CD4-positive, alpha-beta T cell treated with Interleukin-4 for 4 hours (primary cell): Measurements from ENCODE around the gene PLEKHO2.

Experiments
- DNase-seq: peaks from one replicate; pipeline ENCODE4 v3.0.0-alpha.2; 2020

PLEKHO2 gene

DNA sequence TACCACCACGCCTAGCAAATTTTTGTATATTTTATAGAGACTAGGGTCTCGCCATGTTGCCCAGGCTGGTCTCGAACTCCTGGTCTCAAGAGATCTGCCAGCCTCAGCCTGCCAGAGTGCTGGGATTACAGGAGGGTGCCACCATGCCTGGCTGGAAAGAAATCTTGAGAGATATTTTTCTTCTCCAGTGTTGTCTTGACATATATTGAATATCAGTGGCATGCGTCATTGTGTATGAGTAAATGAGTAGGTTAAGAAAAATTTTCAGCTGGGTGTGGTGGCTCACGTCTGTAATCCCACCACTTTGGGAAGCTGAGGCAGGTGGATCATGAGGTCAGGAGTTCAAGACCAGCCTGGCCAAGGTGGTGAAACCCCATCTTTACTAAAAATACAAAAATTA is 12.7 kb upstream of the PLEKHO2 start:
- DNase-seq, result no peak

DNA sequence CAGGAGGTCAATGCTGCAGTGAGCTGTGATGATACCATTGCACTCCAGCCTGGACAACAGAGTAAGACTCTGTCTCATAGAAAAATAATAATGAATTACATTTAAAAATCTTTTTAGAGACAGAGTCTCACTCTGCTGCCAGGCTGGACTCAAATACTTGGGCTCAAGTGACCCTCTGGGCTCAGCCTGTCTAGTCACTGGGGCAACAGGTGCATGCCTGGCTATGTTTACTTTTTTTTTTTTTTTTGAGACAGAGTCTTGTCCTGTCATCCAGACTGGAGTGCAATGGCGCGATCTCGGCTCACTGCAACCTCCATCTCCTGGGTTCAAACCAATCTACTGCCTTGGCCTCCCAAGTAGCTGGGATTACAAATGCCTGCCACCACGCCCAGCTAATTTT is 8.0 kb upstream of the PLEKHO2 start:
- no peak for DNase-seq

DNA sequence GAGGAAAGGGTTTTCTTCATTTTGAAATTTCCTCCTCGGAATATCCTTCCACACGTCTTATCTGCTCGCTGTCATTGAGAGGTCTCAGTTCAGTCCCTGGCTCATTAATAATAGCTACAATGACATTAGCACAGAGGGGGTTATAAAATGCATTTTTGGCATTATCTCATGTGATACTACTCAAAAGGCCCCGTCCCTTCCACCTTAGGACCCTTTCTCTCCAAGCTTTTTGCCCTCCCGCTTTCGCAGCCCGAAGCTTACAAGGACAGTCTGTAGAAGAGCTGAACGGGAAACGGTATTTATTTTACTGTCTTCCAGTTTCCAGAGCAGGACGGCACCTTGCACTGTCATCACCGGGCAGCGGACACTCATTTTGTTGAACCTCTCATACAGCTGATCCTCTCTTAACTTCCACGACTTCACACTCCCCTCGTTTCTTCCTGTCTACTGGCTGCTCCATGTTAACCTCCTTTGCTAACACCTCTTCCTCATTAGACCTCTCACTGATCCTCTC is 5.6 kb upstream of the PLEKHO2 start:
- DNase-seq, result no peak

DNA sequence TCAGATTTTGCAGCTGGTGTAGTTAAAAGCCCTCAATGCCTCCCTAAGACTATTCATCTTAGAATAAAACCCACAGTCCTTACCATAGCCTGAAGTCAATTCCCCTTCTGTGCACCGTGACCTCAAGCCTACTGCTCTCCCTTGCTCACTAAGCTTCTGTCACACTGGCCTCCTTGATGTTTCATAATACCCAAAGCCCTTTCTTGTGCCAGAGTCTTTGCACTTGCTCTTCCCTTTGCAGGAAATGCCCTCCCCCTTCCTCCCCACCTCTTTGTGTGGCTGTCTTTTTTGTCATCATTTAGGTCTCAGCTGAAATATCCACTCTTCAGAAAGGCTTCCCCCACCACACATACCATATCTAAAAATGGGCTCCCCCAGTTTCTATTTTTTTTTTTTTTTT is 4.2 kb upstream of the PLEKHO2 start:
- DNase-seq, result peak; percentile 74

DNA sequence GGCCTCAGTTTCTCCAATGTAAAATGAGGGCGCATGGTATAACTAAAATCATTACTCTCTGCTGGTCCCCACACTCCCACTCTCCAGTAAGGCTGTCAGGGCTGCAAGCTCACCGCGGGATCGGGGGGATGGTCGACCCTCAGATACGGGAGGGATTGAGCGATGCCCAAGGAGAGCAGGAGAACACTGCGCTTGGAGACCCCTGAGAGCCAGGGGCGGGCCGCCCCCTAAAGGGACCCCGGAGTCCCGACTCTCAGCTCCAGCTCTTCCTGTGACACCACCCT is 713 bp upstream of the PLEKHO2 start:
- DNase-seq, result no peak

DNA sequence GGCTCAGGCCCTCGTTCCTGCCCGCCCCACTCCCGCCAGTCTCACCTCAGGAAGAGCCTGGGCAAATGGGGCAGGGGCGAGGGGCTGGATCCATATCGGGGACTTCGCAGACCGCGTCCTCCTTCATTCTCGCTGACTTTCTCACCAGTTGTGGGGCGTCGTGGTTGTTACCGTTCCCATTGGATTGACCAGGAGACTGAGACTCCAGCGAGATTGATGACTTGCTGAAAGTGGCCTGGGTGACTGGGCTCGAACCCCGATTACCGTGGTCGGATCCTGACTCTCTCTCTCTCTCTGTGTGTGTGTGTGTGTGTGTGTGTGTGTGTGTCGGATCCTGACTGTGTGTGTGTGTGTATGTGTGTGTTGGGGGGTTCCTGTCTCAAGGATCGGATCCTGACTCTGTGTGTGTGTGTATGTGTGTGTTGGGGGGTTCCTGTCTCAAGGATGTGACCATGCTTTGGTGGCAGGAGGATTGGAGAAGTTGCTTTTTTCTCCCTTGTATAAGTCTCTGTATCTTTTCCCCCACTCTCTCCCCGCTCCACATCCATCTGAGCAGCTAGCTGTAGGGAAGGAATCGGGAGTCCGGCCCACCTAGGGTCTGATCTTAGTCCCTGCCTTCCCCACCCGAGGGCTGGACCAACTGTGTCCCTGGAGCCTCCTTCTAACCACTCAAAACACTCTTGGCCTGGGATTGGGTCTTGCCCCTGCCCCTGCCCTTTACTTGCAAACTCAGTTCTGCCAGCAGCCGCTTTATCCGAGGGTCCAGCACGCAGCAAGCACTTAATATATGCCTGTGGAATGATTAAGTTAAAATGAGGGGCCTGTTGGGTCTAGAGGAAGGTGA is 603 bp downstream of the PLEKHO2 start:
- no peak for DNase-seq

DNA sequence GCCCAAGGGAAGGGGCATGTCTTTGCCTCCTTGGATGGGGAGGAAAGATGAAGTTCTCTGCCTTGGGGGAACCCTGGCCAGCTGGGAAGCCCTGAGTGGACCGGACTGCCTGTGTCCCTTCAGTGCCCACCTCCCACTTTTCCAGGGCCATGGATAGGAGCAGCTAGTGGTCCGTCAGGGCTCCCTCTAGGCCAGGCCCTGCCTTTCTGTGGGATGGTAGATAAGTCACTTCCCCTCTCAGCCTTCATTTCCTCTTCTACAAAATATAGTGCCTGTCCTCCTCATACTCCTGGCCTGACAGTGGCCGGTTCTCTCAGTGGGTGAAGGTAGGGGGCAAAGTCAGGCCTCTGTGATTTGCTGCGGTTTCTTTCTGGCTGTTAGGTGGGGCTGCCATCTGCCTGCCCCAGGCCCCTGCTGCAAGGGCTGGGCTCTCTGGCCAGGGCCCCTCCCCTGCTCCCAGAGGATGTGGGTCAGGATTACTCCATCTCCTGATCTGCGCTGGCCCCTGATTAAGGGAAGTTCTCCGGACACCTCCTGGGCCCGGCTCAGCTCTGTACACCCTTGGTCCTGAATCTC is 1.4 kb downstream of the PLEKHO2 start:
- no peak for DNase-seq

DNA sequence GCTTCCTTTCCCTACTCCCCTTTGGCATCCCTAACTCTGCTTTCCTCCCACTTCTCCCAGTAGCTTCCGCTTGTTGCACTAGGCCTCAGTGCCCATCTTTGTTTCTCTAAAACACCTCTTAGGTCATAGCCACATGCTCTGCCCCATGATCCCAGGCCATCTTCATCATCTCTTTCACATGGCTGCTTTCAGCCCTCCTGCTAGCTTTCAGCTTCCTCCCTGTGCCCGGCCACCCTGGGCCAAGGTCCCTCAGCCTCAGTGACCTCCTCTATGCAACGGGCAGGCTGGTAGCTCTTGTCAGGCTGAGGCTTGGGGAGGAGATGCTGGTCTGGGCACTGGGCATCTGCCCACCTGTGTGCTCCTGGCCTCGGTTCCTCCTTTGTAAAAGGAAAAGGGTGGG is 2.3 kb downstream of the PLEKHO2 start:
- DNase-seq, result no peak

DNA sequence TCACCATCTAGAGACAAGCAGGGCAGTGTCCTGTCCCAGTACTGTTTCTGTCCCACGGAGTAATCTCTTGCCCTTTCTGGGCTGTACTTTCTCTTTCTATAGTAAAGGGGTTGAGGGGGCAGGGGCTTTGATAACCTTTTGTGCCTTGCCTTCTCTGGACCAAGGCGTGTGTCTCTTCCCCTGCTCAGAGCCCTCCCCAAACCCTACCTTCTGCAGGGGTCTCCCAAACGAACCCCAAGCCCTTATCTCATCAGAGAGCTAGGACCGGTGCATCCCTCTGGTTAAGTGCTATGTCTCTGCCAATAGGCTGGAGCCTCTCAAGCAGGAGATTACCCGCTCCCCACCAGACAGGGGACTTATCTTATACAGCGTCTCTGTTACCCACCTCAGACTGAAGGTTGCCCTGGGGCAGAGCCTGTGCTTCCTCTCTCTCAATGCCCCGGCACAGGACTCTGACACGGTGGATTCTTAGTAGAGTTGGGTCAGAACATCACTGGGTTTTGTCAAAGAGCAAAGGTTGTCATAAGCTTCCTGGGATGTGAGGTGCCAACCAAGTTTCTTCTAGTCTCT is 2.9 kb downstream of the PLEKHO2 start:
- DNase-seq, result no peak

DNA sequence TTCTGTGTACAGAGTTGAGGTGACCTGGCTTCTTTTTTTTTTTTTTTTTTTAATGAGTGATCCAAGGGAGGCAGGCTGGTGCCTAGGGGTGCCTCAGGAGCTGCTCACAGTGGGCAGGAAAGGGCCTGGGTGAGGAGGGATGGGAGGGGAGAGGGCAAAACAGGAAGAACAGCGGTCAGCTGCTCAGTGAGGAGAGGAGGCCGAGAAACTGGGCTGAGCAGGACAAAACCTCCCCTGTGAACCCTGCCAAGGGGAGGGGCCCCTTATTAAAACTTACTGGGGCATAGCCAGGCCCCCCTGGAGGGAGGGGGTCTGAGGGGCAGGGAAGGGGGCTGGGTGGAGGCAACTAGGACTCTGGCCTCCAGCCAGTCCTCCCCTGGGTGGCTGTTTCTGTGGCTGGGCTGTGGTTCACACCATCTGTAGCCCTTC is 3.5 kb downstream of the PLEKHO2 start:
- DNase-seq, result no peak

DNA sequence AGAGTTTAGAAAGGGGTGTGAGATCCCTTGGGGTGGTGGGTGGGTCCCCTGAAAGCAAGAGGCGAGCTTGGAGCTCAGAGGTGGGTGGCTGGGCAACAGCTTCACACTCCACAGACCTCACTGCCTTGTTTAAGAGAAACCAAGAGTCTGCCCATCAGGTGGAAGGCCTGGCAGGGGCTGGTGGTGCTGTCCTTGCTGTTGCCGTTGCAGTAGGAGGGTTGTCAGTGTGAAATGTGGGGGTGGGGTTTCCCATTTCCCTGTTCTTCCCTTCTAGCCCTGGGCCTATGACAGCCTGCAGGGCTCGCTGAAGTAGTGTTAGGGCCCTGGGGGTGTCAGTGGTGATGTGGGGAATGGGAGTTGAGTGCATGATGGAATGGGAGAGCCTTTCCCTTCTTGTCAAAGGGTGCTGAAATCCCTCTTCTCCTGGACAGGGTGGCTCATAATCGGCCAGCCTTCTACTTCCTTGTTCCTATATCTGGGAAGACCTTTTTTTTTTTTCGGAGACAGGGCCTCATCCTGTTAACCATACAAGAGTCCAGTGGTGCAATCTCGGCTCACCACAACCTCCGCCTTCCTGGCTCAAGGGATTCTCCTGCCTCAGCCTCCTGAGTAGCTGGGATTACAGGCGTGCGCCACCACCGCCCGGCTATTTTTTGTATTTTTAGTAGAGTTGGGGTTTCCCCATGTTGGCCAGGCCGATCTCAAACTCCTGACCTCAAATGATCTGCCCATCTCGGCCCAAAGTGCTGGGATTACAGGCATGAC is 4.3 kb downstream of the PLEKHO2 start:
- DNase-seq, result no peak

DNA sequence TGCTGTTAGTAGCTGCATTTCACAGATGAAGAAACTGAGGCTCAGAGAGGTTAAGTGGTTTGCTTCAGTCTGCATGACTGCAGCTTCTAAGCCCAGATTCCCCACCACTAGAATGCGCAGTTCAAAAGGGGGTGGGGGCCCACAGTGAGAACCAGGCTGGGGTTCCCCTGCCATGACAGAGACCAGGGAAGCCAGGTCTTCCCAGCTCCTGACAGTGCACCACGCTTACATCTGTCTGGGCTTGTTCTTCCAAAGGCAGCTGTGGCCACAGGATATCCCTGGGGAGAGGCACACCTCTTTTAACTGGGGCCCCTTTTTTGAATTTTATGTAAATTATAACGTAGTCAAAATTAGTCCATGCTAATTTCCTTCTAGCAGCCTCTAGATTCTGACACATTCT is 5.3 kb downstream of the PLEKHO2 start:
- DNase-seq, result no peak

DNA sequence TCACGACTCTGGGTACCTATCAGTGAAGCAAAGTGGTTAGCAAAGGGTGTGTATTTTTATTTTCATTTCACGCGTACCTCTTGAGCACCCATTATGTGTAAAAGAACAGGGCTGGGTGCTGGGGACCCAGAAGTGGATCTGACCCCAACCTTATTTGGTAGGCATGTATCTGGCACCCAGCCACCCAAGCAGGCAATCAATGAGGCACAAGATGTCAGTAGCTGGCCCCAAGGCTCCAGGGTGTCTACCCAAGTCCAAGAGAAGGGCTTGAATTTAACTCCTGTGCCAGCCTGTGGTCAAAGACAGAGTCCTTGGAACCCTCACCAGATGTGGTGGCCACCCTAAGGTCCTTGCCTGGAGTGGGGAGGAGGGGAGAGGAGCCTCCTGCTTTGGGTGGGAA is 5.7 kb downstream of the PLEKHO2 start:
- no peak for DNase-seq

DNA sequence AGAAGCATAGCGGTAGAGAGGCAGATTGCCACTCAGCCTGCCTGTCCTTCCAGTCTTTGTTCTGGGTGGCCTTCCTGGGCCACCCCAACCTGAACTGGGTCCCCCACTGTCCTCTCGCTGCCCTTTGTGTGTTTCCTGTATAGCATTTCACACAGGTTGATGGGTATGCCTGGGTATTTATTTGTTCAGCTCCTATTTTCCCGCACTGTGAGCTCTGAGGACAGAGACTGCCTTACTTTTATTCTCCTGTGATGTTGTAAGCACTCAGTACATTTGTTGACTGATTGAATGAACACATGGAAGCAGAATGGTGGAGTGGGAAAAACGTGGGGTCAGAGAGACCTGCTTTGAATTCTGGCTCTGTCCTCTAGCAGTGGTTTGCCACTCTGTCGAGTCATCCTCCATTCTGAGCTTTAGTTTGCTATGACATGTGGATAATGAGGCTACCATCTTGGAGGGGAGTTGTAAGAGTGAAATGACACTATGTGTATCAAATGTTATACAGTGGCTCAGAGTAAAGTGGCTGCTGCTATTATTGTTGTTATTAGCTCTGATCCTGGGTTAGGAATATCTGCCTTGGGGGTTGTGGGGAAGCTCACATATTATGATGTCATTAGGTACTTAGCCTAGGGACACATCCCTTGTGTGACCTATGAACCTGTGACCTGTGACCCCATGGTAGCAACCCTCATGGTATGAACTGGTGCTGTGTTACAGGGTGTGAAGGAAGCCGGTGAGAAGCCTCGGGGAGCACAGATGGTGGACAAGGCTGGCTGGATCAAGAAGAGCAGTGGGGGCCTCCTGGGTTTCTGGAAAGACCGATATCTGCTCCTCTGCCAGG is 6.4 kb downstream of the PLEKHO2 start:
- DNase-seq, result no peak

DNA sequence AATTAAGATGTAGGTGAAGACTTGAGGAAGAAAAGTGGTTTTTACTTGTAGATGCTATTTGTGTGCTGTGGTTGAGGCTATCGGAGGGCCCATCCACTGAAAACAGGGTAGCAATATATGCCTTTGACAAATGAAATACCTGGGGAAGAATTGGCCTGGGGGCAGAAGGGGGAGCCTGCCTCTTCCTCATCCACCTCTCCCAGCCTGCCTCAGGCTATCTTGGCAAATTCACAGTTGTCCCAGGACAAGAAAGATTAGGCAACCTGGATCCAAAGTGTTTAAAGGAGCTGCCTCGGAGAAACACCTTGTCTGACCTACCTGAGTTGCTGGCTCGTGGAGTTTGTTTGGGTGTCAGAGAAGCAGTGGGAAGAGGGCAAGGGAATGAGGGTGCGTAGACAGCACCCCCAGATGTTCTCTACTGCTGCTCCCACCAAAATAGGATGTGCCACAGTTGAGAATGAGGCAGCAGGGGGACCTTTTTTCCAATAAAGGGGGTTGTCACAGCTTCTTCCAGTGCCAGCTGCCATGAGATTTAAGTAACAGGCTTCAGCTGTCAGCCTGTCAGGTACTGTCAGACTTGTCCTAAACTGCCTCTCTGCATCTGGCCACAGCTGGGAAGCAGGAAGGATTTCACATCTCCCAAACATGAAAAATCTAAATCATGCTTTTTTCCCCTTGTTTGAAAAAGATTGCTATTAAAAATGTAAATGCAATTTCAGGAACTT is 9.2 kb downstream of the PLEKHO2 start:
- no peak for DNase-seq

DNA sequence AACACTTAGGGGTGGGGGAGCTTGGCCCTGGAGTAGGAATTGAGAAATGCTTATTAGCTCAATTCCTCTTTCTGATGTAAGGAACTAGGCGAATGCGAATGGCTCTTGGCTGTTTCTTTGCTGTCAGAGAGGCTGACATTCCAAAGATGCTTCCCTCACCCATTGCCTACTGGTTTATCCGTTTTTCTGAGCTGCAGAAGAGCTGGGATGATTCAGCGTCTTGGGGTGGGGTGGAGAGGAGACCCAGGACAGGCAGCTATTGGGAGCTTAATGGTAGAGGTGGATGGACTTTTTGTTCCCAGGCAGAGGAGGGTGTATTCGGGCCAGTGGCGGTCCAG is 9.8 kb downstream of the PLEKHO2 start:
- no peak for DNase-seq

DNA sequence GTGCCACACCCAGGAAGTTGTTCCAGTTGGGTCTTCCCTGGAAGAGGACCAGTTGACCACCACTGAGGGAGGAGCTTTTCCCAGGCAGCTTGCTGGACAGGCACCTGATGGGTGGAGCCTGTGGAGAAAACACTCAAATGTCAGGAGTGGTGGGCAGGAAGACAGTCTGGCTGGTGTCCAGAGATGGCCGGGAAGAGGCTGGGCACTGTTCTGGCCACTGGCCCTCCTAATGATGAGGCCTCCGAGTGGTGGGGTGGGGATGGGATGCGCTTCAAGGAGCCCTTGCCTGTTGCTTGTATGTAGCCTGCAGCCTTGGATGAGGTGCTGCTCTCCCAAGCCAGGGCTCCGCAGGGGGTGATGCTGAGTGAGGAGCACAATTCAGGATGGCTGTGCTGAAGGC is 12.3 kb downstream of the PLEKHO2 start:
- DNase-seq, result no peak

DNA sequence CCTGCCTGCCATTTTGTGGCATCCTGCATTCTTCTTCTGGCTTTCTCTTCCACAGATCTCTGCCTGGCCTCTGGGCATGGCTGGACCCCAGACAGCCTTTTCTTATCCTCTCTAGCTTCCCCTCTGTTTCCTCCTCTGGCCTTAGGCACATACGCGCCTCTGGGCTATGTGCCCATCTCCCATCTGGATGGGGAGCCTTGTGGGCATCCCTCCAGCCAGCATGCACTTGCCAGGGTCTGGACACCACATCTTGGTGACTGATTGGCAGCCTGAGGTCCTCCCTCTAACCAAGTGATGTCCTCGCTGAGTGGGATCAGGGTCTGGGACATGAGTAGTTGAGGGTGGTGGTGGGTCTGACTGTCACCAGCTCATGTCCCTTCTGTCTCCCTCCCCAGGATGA is 12.8 kb downstream of the PLEKHO2 start:
- no peak for DNase-seq

DNA sequence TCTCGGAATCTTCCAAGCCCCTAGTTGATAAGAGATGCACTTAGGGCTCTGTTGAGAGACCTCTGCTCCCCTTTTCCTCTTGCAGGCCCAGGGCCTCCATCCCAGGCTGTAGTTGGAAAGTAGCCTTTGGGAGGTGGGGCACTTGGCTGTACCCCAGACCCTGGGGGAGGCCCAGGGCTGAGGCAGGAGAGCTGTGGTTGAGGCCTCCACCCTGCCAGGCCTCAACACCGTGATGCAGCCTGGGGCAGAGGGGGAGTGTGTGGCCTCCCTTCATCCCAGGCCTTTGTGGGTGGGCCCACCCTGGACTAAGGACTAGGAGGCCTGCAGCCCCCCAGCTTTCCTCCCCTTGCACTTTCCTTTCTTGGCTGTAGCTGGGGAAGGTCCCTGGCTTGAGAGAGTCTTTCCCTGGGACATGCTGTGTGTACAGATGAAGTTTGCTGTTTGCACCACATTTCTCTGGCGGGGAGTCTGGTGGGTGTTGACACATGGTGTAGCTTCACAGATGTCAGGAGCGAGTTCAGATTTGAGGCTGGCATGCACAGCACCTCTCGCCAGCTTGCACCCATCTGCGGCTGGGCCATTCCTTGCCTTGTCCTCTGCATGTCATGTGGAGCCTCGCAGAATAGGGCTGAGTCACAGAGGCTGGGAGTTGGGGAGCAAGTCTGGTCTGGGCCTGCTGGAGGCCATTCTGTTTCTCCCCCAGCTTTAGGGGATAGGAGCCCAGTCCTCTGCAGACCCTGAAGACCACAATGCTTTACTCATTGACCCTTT is 13.7 kb downstream of the PLEKHO2 start:
- no peak for DNase-seq

DNA sequence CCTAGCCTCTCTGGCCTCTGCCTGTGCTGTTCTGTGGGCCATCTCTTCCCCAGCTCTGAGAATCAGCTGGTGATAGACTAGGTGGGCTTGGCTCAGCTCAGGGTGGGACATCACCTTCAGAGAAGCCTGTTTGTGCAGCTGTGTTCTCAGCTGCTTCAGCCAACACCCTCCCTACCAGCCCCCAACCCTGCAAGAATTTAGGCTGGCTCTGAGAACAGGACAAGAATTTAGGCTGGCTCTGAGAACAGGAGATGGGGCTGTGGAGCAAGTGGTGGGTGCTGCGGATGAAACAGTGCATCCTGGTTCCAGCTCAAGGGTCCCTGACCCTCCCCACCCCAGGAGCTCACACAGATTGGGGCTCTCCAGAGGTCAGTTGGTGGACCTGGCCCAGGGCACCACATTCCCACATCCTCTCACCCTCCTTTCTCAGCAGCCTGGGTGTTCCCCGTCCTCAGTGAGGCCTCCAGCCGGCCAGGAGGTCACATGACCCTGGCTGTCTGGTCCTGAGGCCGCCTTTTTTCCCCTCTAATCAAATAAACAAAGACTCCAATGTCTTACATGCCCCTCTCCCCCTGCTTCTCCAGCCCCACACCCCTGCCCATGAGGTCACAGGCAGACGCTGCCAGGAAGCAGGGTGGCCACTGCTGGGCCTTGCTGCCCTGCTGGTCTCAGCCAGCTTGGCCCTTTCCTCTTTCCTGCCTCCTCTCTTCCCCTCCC is 14.9 kb downstream of the PLEKHO2 start:
- no peak for DNase-seq

DNA sequence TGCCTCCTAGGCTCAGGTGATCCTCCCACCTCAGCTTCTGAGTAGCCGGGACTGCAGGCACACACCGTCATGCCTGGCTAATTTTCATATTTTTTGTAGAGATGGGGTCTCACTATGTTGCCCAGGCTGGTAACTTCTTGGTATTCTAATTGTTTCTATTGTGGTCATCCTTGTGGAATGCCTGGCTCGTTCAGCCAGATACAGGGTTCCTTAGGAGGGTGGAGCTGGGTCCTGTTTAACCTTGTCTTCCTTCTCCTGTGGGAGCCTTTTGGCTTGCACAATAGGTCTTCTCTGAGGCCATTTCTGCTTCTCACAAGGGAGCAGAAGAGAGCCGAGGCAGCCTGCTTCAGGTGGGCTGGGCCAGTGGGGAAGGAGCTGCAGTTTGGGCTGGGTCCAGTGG is 15.7 kb downstream of the PLEKHO2 start:
- no peak for DNase-seq
